Loucy (cell line): ENCODE measurements around the gene PDXK.

Experiments used
- EZH2phosphoT487 ChIP-seq: fragments of 200-600 bp; IDR thresholded peaks from 2 replicates; pipeline ENCODE4 v1.6.1; 2018; ENCODE audit warnings: antibody characterized with exemption, mild to moderate bottlenecking, moderate library complexity, borderline replicate concordance
- TF ChIP-seq, protein P1 (sequence below): fragments of 200-600 bp; sonication (generic); conservative IDR thresholded peaks from 2 replicates; pipeline ENCODE4 v1.5.1; 2014; ENCODE audit warnings: mild to moderate bottlenecking, antibody characterized with exemption, low read length

DNA sequence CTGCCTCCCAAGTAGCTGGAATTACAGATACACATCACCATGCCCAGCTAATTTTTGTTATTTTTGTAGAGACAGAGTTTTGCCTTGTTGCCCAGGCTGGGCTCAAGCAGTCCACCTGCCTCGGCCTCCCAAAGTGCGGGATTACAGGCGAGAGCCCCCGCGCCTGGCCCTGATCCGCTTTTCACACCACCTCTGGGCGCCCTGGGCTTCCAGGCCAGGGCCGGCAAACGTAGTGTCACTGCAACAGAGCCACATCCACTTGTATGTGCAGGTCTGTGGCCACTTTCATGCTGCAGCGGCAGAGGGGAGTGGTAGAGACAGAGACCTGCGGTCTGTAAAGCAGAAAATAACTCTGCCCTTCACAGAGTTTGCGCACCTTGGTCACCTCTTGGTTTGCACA, 30.0 kb upstream of the PDXK start:
- TF ChIP-seq, protein P1, sequence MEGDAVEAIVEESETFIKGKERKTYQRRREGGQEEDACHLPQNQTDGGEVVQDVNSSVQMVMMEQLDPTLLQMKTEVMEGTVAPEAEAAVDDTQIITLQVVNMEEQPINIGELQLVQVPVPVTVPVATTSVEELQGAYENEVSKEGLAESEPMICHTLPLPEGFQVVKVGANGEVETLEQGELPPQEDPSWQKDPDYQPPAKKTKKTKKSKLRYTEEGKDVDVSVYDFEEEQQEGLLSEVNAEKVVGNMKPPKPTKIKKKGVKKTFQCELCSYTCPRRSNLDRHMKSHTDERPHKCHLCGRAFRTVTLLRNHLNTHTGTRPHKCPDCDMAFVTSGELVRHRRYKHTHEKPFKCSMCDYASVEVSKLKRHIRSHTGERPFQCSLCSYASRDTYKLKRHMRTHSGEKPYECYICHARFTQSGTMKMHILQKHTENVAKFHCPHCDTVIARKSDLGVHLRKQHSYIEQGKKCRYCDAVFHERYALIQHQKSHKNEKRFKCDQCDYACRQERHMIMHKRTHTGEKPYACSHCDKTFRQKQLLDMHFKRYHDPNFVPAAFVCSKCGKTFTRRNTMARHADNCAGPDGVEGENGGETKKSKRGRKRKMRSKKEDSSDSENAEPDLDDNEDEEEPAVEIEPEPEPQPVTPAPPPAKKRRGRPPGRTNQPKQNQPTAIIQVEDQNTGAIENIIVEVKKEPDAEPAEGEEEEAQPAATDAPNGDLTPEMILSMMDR, result no peak
- TF ChIP-seq EZH2phosphoT487, result no peak
